Natural killer cell (primary cell): ENCODE data around the gene ABCG1. TPM values are rescaled to one million over a fixed set of nuclear protein-coding genes. Genes with fewer than 3 reads are reported as not detected.

ENCODE experiments used
- ATAC-seq, 3 donors: fragments of 150-1000 bp in 2 of 3; fragments of 200-7000 bp in 1 of 3; cut with Tn5 transposase; 1 replicate in 1 of 3; 2 replicates in 2 of 3; pipeline ENCODE4 v1.10.0; 2021; ENCODE audit warnings: mild to moderate bottlenecking in 2 of 3, moderate library complexity in 2 of 3
- DNase-seq, 2 donors: peaks; one replicate each; pipeline versions ENCODE4 v3.0.0 to v3.0.0-alpha.2; 2013 to 2021; ENCODE audit warnings: mixed read lengths in 1 of 2
- H3K27ac ChIP-seq: one replicate; pipeline ENCODE4 v1.5.1; 2013; ENCODE audit warnings: mild to moderate bottlenecking, low read length
- H3K27me3 ChIP-seq: one replicate; pipeline ENCODE4 v1.6.1; 2013; ENCODE audit warnings: low read length; ENCODE audit not compliant: control insufficient read depth, insufficient read depth
- H3K36me3 ChIP-seq: one replicate; pipeline ENCODE4 v1.6.1; 2013; ENCODE audit warnings: low read length; ENCODE audit not compliant: control insufficient read depth, insufficient read depth
- H3K4me1 ChIP-seq: one replicate; pipeline ENCODE4 v1.6.1; 2013; ENCODE audit warnings: low read length; ENCODE audit not compliant: control insufficient read depth, insufficient read depth
- H3K4me3 ChIP-seq: one replicate; pipeline ENCODE4 v1.5.1; 2013; ENCODE audit warnings: low read length
- H3K9me3 ChIP-seq: one replicate; pipeline ENCODE4 v1.6.1; 2013; ENCODE audit warnings: low read length; ENCODE audit not compliant: control insufficient read depth, insufficient read depth
- H3K27ac Mint-ChIP-seq, 2 donors: one replicate each; pipeline ENCODE4 v1.8.0; 2022; ENCODE audit warnings: mild to moderate bottlenecking in 2 of 2, mixed read lengths in 2 of 2, moderate library complexity in 1 of 2
- H3K27me3 Mint-ChIP-seq, 2 donors: one replicate each; pipeline ENCODE4 v1.8.0; 2022; ENCODE audit warnings: low read depth in 2 of 2, mixed read lengths in 2 of 2
- H3K36me3 Mint-ChIP-seq: one replicate; pipeline ENCODE4 v1.8.0; 2022; ENCODE audit warnings: mixed read lengths
- H3K4me1 Mint-ChIP-seq, 2 donors: one replicate each; pipeline ENCODE4 v1.8.0; 2022; ENCODE audit warnings: mixed read lengths in 2 of 2
- H3K4me3 Mint-ChIP-seq: one replicate; pipeline ENCODE4 v1.8.0; 2022; ENCODE audit warnings: mild to moderate bottlenecking, moderate library complexity, mixed read lengths
- H3K9me3 Mint-ChIP-seq, 2 donors: one replicate each; pipeline ENCODE4 v1.8.0; 2022; ENCODE audit warnings: mixed read lengths in 2 of 2
- WGBS: methylation state at CpG from one replicate; pipeline ENCODE4 v1.1.7; 2013; ENCODE audit warnings: missing lambda C conversion rate; ENCODE audit not compliant: insufficient coverage; 5-methylcytosine and 5-hydroxymethylcytosine counted together
- intact Hi-C: fragments of 100-400 bp; cut with micrococcal nuclease; formaldehyde crosslinking; loops from one replicate; pipeline ENCODE4 v1.14.2; 2022
- total RNA-seq, 4 donors: library from RNA; stranded (reverse); fragments of 120-200 nt in 1 of 4; gene quantifications; one replicate each; pipeline versions ENCODE4 v1.2.3 to v1.2.4, GENCODE V29; 2013 to 2022
- TF ChIP-seq, protein P1 (sequence below): fragments of 200-600 bp; IDR thresholded peaks from one replicate; pipeline ENCODE4 v1.8.0; 2022; ENCODE audit warnings: antibody characterized with exemption

Gene ABCG1
- total RNA-seq, 3 donors from 2014 or later (not counting 1 experiment from before 2014, with no cell fraction given): 10.4 to 14.7 (median 13.8) TPM

DNA sequence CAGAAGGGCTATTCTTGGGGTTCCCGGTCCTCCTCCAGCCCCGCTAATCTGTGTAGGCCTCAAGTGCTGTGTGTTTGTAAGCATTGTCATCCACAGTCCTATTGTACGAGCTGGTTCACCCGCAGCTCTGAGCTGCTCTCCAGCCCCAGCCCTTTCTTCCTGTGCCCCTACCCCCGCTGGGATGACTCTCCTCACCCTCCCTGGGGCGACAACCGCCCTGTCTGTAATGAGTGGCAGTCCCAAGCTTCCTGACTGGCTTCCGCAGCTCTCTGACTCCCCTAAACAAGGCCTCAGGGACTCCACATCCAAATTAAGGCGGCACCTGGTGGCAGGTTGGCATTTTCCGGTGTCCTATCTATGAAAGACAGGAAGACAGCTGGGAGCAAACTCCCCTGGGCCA lies 50.4 kb downstream of the ABCG1 start:
- H3K27me3 Mint-ChIP-seq: peaks cover 7 to 14% of the 10 kb centered on the region in 2 donors
- peaks cover 22% of the 10 kb centered on the region for H3K4me1 ChIP-seq
- H3K4me3 Mint-ChIP-seq: no peak overlapping the region
- H3K27me3 ChIP-seq: no peaks in the 10 kb centered on the region
- no peaks in the 10 kb centered on the region for H3K9me3 Mint-ChIP-seq
- no peak for ATAC-seq
- TF ChIP-seq, protein P1, sequence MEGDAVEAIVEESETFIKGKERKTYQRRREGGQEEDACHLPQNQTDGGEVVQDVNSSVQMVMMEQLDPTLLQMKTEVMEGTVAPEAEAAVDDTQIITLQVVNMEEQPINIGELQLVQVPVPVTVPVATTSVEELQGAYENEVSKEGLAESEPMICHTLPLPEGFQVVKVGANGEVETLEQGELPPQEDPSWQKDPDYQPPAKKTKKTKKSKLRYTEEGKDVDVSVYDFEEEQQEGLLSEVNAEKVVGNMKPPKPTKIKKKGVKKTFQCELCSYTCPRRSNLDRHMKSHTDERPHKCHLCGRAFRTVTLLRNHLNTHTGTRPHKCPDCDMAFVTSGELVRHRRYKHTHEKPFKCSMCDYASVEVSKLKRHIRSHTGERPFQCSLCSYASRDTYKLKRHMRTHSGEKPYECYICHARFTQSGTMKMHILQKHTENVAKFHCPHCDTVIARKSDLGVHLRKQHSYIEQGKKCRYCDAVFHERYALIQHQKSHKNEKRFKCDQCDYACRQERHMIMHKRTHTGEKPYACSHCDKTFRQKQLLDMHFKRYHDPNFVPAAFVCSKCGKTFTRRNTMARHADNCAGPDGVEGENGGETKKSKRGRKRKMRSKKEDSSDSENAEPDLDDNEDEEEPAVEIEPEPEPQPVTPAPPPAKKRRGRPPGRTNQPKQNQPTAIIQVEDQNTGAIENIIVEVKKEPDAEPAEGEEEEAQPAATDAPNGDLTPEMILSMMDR: no peak
- WGBS: 57% methylated on average over 10 of the region's 10 CpGs
- H3K4me1 Mint-ChIP-seq: peaks cover 0 to 28% of the 10 kb centered on the region in 2 donors
- intact Hi-C loops: no loop called here
- H3K27ac ChIP-seq: no peak overlapping the region
- H3K9me3 ChIP-seq: no peaks in the 10 kb centered on the region
- no peak overlapping the region for H3K27ac Mint-ChIP-seq
- H3K36me3 Mint-ChIP-seq: no peaks in the 10 kb centered on the region
- no peak for DNase-seq
- H3K4me3 ChIP-seq: no peak overlapping the region
- peaks cover 5% of the 10 kb centered on the region for H3K36me3 ChIP-seq

- intact Hi-C loops: no loop called here
Measured at GRCh38 chr21:42271065-42271464, 52.1 kb downstream of the ABCG1 start.

DNA sequence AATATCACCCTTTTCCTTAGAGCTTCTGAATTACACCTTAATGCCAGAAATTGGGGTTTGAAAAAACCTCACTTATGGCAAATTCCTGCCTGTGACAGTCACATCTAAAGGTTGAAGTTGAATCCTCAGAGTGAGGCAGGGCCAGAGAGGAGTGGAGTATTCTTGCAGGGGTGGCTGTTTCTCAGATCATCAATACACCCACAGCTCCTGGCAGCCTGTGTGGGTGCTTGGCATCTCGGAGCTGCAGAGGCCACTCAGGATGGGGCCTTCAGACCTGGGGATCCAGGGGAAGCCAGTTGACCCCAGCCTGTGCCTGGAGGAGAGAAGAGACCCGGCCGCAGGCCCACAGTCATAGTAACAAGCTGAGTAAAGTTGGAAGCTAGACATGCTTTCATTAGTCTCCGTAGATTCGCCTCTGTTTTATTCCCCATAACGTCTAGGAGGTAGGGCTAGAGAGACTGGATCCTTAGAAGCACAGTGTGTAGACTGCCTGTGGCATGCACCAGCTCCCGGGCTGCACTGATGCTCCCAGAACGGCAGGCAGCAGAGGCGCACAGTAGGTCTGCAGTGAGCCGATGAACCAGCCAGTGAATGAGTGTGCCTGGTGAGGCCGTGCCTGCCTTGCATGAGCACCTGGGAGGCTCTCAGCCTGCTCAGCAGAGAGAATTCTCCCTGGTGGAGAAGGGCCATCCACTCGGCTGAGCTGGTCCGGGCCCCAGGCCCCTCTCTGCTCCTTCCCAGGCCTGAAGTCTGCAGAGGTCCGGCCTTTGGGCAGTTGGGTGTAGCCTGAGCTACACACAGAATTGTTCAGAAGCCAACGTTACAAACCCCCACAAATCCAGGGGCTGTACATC lies 53.4 kb downstream of the ABCG1 start:
- Mint-ChIP-seq H3K27me3 (peaks cover 3 to 8% of the 10 kb centered on the region in 2 donors), H3K9me3 (no peaks in the 10 kb centered on the region), H3K4me3 (no peak overlapping the region), H3K4me1 (peaks cover 0 to 18% of the 10 kb centered on the region in 2 donors), H3K27ac (no peak overlapping the region), H3K36me3 (no peaks in the 10 kb centered on the region)
- Histone ChIP-seq H3K27ac (no peak overlapping the region), H3K36me3 (peaks cover 14% of the 10 kb centered on the region), H3K9me3 (no peaks in the 10 kb centered on the region), H3K4me1 (peaks cover 20% of the 10 kb centered on the region), H3K4me3 (no peak overlapping the region), H3K27me3 (no peaks in the 10 kb centered on the region)
- WGBS: 96% methylated on average over 15 of the region's 15 CpGs
- no peak for DNase-seq
- TF ChIP-seq, protein P1: no peak
- intact Hi-C loops: no loop called here
- no peak for ATAC-seq

More at GRCh38 chr21:42271065-42271464, 52.1 kb downstream of the ABCG1 start:
- WGBS: 95% methylated on average over 6 of the region's 6 CpGs
- Mint-ChIP-seq H3K27me3 (peaks cover 7 to 14% of the 10 kb centered on the region in 2 donors), H3K9me3 (no peaks in the 10 kb centered on the region), H3K4me1 (peaks cover 0 to 28% of the 10 kb centered on the region in 2 donors), H3K27ac (no peak overlapping the region), H3K36me3 (no peaks in the 10 kb centered on the region), H3K4me3 (no peak overlapping the region)
- H3K36me3 ChIP-seq: peaks cover 6% of the 10 kb centered on the region
- H3K27me3 ChIP-seq: no peaks in the 10 kb centered on the region
- no peak for DNase-seq
- TF ChIP-seq, protein P1: no peak
- ATAC-seq: no peak
- peaks cover 22% of the 10 kb centered on the region for H3K4me1 ChIP-seq
- H3K9me3 ChIP-seq: no peaks in the 10 kb centered on the region
- H3K4me3 ChIP-seq: no peak overlapping the region
- no peak overlapping the region for H3K27ac ChIP-seq
